D341Med (cell line): ENCODE data around the gene DCC.

Source experiments
- DNase-seq: peaks from one replicate; pipeline ENCODE4 v3.0.0; 2012; ENCODE audit warnings: low spot score

The DCC gene

GRCh38 chr18:52815651-52816050 is 475.7 kb downstream of the DCC start:
- DNase-seq, result no peak

DNA sequence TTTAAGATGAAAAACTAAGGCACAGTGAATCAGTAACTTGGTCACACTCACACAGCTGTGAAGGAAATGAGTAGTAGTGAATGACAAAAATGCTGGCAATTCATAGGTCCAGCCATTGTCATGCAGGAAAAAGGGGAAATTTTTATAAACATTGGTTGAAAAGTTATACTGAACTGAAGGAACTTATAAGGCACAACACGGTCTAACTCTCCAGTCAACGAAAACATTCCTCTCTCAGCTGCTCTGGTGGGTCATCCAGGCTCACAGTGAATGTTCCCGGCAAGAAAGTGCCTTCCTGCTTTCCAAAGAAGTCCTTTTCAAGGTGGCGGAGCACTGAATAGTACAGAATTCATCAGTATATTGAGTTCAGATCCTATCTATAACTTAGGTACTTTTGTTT is 476.1 kb downstream of the DCC start:
- no peak for DNase-seq

GRCh38 chr18:52822160-52822559 is 482.2 kb downstream of the DCC start:
- no peak for DNase-seq

GRCh38 chr18:52824126-52824525 is 484.1 kb downstream of the DCC start:
- DNase-seq, result no peak

GRCh38 chr18:52826994-52827393 is 487.0 kb downstream of the DCC start:
- no peak for DNase-seq

DNA sequence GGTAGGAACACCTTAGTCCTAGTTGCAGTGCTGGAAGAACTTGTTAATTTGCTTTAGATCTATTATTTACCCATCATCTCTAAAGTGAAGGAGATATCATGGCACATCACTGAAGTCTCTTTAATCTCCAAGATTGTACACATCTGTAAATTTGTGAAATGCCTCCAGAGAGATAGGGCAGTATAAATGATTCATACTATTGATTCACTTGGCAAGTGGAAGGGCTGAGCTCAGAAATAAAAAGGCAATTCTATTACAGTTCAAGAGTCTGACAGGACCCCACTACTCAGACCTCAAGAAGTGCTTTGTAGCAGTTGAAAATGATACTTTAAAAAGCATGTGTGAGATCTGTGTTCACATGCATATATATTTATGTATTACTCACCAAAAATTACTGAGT is 489.3 kb downstream of the DCC start:
- DNase-seq, result no peak

DNA sequence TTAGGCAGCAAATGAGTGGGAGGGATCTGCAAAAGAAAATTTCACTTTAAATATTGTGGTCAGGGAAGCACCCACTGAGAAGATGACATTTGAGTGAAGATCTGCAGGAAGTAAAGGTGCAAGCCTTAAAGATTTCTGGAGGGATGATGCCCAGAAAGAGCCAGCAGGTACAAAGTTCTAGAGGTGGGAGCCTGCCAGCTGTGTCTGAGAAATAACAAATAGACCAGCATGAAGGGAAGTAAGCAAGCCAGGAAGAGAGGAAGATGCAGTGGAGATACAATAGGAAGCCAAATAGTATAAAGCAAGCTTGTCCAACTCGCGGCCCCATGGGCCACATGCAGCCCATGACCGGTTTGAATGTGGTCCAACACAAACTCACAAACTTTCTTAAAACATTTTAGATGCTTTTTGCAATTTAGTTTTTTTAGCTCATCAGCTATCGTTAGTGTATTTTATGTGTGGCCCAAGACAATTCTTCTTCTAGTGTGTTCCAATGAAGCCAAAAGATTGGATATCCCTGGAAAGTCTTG is 489.9 kb downstream of the DCC start:
- DNase-seq, result no peak

DNA sequence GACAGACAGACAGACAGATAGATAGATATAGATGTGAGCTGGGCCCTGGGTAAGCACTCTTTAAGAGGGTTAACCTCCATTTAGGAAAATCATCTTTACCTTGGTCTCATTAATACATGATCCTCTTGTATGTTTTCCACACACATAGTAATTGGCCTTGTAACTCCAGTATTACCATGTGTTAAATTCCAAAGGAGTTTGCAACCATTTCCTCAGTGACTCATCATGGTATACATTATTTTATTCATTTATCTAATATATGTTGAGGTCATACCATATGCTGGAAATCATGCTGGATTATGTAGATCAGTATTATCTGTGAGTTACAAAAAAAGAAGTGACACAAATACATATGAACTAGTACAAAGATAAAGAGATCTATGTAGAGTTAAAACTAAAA is 504.3 kb downstream of the DCC start:
- DNase-seq, result no peak

GRCh38 chr18:52845036-52845435 is 505.0 kb downstream of the DCC start:
- no peak for DNase-seq

DNA sequence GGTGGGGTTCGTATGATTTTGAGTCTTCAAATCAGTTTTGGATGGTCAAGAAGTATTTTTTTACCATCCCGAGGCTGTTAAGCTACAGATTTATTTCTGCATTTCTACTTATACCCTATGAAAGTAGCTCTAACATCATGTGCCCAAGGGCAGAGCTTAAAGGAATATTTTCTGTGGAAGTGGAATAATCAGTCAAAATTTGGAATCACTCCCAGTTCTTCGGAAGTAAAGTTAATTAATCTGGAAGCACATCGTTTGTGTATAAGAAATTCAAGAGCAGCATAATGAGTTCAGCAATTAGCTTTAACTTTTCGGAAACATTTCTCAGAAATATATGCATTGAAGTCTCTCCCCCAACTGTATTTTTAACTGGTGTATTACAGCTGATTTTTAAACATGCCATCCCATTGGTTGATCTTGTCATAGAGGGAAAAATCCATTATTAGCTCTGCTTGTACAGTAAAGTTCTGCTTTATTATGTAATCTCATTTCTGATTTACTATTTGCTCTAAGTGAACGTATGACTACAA is 510.1 kb downstream of the DCC start:
- DNase-seq, result no peak

GRCh38 chr18:52861558-52861957 is 521.6 kb downstream of the DCC start:
- DNase-seq, result no peak

GRCh38 chr18:52869349-52869923 is 529.4 kb downstream of the DCC start:
- DNase-seq, result no peak

- no peak for DNase-seq
Observed at GRCh38 chr18:52869942-52870907, 530.2 kb downstream of the DCC start.

DNA sequence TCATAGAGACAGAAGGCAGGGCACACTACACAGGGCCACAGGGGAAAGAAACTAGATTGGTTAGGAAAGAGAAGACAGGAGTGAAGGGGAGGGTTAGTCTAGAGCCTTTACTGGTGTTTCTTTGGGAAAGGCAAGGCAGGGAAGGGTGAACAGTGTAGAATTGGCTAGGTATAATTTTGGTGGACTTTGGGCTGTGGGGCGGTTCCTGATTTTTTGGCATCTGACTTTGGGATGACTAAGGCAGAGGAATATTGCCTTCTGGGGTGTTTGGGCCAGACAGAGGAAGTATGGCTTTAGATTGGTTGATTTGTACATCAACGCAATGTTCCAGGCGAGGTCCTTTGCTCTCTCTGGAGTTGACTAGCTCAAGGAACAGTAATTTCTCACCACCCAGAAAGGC is 534.8 kb downstream of the DCC start:
- no peak for DNase-seq

DNA sequence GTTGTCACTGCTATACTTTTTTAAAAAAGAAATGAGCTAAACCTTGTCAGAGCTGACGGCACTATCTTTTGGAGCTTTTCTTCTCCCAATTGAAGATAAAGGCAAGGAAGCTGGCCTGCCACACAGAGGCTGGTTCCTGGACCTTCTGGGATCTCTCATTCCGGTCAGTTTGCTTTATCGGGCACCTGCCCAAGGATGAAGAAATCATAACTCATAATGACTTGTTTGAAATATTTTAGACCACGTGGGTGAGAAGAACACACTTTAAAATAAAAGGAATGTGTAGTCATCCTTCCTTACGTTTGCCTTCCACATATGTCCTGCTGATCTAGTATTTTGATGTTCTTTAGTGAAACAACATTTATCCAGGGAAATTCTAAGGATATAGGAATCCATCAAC is 535.7 kb downstream of the DCC start:
- no peak for DNase-seq

GRCh38 chr18:52888014-52888413 is 548.0 kb downstream of the DCC start:
- no peak for DNase-seq

- no peak for DNase-seq
Observed at GRCh38 chr18:52894801-52895200, 554.8 kb downstream of the DCC start.

DNA sequence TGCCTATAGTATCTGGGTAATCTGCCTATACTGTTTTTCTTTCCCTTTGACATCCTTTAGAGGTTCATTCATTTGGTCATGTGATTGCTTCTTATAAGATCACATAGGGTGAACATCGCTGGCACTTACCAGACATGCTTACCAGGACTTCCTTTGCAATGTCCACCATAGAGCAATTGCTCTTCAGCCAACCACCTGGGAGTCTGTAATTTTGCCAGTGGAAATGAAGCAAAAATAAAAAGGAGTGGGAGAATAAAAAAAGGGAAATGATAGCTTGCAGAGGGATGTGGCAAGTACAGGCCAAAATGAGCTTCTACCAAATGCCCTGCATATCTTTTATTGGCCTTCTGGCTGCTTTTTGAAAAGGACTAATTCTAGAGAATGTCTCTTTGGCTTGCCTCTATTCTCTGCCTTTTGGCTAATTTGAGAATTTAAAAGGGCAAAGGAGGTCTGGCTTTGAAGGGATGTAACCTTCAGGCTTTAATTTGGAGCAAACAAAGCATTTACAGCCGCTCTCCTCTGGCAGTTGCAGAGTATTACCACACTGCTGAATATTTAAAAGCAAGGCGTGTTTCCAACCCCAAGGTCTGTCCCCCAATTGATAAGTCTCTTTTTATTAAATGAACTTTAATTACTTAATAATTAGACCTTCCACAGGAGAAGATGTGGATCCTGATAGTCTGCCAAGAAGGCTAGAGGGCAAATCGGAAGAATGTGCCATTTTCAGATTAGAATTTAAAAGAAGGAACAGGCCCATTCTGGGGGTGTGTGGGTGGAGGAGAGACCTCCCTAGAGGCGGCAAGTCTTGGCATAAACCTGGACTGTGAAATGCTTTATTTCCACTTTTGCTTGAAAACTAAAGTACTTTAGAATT is 557.9 kb downstream of the DCC start:
- DNase-seq, result no peak

DNA sequence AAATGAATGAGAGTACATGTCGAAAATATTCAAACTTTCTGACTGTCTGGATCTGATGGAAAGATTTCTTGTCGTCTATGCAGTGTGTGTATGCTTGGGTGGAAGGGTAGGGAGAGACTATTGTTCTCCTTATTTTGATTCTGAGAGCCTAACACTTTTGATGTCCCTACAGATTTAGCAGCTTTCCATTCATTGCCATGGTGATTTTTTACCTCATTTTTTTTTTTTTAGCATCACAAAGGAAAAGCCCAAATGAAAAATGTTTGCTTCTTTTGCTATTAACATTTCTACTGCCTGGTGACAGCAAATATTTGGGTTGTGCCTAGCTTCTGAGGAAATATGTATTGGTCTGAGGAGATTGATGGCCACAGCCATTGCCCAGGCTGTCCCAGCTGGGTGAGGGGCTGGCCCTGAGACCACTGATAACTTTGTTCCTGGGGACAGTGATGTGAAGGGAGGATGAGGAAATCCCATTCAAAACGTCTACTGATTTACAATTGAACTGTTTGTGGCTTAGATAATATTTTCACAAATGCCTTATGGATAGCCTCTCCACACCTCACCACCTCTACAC is 558.6 kb downstream of the DCC start:
- DNase-seq, result no peak

GRCh38 chr18:52902188-52902587 is 562.2 kb downstream of the DCC start:
- DNase-seq, result no peak

DNA sequence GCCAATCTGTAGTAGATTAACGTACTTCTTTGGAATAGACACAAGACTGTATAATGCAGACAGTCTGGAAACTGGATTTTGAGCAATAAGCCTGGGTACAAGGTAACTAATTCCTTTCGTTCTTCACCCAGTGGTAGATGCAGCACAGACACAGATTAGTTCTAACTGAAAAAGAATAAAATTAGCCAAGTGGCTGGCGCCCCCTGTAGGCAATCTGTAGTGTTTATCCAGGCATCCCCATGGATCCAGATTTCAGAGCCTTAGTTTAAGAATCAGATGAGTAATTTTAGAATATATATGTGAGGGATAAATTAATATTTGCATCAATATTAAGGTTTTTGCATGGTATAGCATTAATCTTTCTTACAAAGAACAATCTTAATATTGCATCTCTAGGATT is 563.9 kb downstream of the DCC start:
- peak; percentile 40 for DNase-seq
